HG02571 (cell line): ENCODE data around the gene CCDC9.
"Not testable (repeated sequence)": the region's sequence is repeated elsewhere in the genome, so short reads cannot be mapped to it uniquely, and the experiment has no call there.

Source experiments
- ATAC-seq: cut with Tn5 transposase; IDR thresholded peaks from one replicate; pipeline ENCODE4 v1.9.1; 2021; ENCODE audit warnings: mild to moderate bottlenecking, moderate library complexity; ENCODE audit not compliant: unreplicated experiment

CCDC9 gene

GRCh38 chr19:47258895-47259555, 2.7 kb downstream of the CCDC9 start:
- no peak for ATAC-seq

- no peak for ATAC-seq
Observed at GRCh38 chr19:47260476-47260875, 4.2 kb downstream of the CCDC9 start.

GRCh38 chr19:47261946-47262793, 5.8 kb downstream of the CCDC9 start:
- peak; percentile 48 for ATAC-seq

- ATAC-seq = no peak
Observed at GRCh38 chr19:47264629-47265028, 8.3 kb downstream of the CCDC9 start.

- no peak for ATAC-seq
Observed at GRCh38 chr19:47266401-47266941, 10.1 kb downstream of the CCDC9 start.

- no peak for ATAC-seq
Observed at GRCh38 chr19:47267350-47267759, 11.0 kb downstream of the CCDC9 start.

GRCh38 chr19:47268028-47268427, 11.7 kb downstream of the CCDC9 start:
- ATAC-seq = no peak

GRCh38 chr19:47269596-47269995, 13.3 kb downstream of the CCDC9 start:
- ATAC-seq = no peak

GRCh38 chr19:47270408-47270807, 14.1 kb downstream of the CCDC9 start:
- no peak for ATAC-seq

- no peak for ATAC-seq
Observed at GRCh38 chr19:47271949-47272348, 15.6 kb downstream of the CCDC9 start.

GRCh38 chr19:47272448-47273312, 16.4 kb downstream of the CCDC9 start:
- no peak for ATAC-seq

GRCh38 chr19:47273313-47274070, 17.2 kb downstream of the CCDC9 start:
- peak; percentile 61 for ATAC-seq

GRCh38 chr19:47274071-47274890, 18.0 kb downstream of the CCDC9 start, which contains the start of gene INAFM1:
INAFM1 (plus strand) TSS chr19:47274885; CDS start chr19:47274920, 35 bp downstream.
- ATAC-seq = peak; percentile 52

GRCh38 chr19:47274891-47275761, 18.8 kb downstream of the CCDC9 start:
- no peak for ATAC-seq

GRCh38 chr19:47275791-47276461, 19.6 kb downstream of the CCDC9 start:
- ATAC-seq = no peak

- not testable (repeated sequence) for ATAC-seq
Observed at GRCh38 chr19:47276513-47276912, 20.2 kb downstream of the CCDC9 start.

- ATAC-seq = no peak
Observed at GRCh38 chr19:47280183-47280797, 24.0 kb downstream of the CCDC9 start.
